Stimulated activated CD4-positive, alpha-beta T cell treated with anti-CD3 and anti-CD28 coated beads, Interleukin-15, amount 100 ng/mL, for 1 hour (primary cell): Measurements from ENCODE around the gene GAL3ST2.
"Not testable (repeated sequence)": the region's sequence is repeated elsewhere in the genome, so short reads cannot be mapped to it uniquely, and the experiment has no call there.

Source experiments
- DNase-seq, 2 donors: peaks; one replicate each; pipeline ENCODE4 v3.0.0-alpha.2; 2020; ENCODE audit warnings: low read depth in 1 of 2, low spot score in 1 of 2

GAL3ST2 gene

DNA sequence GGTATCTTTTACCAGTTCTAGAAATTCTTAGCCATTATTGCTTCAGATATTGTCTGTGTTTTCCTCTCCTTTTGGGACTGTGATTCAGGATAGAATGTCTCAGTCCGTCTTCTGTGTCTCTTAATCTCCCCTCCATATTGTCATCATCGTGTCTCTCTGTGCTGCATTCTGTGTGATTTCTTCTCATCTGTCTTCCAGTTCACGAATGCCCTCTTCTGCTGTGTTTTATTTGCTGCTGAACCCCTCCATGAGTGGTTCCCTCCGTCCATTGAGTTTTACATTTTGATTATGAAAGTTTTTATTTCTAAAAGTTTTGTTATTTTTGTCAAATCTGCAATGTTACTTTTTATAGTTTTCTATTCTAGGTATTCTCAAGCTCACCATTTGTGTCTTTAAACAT is 30.5 kb upstream of the GAL3ST2 start:
- no peak for DNase-seq

DNA sequence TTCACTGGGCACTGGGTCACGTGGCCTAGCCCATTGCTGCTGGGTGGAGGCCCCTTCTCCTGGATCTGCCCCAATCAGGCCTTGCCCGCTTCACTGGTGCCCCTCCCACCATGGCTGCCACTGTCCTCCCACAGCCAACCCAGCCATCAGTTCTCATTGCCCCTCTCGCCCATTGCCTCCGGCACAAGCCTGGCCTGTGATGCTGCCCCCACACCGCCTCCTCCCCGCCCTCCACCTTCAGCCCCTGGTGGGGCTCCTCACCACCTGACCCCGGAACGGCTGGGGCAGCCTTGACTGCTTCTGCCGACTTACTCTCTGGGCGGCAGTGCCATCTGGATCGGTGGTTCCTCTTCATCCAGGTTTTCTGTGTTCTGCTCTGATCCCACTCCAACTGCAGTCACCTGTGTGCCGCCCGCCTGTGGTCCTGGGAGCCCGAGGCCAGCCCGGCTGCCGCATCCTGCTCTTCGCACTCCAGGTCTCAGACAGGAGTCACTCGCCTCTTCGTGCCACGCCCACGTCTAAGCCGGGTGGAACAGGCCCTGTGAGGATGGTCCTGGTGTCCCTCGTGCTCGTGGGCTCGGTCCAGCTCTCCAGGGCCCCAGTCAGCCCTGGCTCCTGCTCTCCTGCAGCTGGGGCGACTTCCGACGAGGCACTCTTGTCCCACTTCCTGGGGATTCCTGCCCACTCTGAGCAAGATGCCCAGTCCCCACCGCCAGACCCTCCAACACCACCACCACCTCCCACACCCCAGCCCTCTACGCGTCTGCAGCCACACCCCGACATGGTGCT is 28.0 kb upstream of the GAL3ST2 start:
- no peak for DNase-seq

DNA sequence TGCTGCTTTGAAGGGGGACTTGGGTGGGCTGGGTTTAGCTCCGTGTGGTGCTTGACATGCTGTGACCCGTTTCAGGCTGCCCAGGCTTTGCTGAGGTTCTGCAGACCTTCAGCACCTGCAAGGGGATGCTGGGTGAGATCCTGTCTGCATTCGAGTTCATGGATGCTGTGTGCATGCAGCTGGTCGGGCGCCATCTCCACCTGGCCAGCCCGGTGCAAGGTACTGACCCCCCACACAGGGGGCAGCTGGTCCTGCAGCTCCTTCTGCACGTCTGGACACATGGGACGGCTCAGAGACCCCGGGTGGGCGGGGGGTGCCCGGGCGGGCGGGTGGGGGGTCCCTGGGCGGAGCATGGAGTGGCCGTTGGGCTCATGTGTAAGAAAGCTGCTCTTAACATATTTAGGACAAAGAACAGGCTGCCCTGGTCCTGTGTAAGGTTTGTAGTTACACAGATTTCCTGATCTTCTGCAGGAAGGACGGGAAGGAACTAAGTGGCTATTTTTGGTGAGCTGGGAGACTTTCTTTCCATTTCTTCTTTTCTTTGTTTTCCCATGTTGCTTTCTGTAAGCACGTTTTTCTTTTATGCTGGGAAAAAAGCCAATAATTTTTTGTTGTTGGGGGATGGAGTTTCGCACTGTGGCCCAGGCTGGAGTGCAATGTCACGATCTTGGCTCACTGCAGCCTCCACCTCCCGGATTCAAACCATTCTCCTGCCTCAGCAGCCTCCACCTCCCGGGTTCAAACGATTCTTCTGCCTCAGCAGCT is 26.4 kb upstream of the GAL3ST2 start:
- DNase-seq, result no peak

DNA sequence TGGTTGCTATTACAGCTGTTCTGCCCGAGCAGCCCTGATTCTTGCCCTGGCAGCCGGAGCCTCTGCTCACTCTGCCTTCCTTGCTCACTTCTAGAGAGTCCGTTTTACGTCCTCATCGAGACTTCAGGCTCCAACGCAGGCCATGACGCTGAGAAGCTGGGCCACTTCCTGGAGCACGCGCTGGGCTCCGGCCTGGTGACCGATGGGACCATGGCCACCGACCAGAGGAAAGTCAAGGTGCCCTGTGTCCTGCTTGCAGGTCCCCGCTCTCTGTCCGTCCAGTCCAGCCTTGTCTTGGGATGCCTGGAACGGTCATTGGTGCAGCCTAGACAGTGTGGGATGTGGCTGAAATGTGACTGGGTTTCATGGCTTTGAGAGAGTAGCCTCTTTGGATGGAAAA is 25.5 kb upstream of the GAL3ST2 start:
- no peak for DNase-seq

DNA sequence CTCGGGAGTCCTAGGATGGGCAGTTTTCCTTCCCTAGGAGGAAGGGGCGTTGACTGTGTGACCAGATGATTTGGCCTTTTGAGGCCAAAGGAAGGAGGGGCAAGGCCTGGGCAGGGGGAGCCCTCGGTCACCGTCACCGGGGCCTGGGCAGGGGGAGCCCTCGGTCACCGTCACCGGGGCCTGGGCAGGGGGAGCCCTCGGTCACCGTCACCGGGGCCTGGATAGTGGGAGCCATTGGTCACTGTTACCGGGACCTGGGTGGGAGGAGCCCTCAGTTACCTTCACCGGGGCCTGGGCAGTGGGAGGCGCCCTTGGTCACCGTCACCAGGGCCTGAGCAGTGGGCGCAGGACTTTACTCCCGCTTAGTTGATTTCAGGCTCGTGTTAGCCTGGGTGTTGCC is 24.8 kb upstream of the GAL3ST2 start:
- DNase-seq, result no peak

DNA sequence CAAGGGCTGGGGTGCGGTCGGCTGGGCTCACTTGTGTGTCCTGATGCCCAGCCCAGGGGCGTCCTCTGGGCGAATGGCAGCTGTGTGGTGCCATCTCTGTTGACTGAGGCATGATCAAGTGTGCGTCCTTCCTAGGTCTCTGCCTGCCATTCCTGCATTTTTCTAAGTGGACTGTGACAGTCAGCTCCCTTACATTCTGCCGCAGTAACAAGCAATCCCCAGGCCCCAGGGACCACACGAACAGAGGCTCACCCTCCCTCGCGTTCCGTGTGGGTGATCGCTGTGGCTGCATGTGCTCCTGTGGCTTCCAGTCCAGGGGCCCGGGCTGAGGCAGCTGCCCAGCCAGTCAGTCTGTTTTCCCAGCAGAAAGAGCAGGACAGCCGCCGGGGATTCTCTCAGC is 24.4 kb upstream of the GAL3ST2 start:
- DNase-seq, result no peak

DNA sequence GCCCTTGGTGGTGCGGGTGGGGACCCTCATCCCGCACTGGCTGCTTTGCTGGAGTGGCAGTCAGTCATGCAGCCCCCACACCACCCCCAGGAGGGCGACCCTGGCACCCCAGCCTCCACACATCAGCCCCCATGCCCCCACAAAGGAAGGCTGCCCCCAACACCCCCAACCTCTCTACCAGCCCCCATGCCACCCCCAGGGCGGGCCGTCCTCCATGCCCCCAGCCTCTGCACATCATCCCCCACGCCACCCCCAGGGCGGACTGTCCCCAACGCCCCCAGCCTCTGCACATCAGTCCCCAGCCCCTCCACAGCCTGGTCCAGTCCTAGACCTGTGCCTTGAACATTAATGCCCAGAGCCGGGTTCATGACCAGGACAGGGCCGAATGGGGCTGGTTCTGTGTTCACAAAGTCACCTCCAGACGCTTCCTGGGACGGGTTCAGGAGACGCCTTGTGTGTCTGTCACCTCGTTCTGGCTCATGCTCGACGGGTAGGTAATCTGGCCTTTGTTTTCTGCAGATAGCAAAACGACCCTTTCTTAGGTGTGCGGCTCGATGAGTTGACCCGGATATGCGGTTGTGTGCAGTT is 23.8 kb upstream of the GAL3ST2 start:
- DNase-seq, result no peak

DNA sequence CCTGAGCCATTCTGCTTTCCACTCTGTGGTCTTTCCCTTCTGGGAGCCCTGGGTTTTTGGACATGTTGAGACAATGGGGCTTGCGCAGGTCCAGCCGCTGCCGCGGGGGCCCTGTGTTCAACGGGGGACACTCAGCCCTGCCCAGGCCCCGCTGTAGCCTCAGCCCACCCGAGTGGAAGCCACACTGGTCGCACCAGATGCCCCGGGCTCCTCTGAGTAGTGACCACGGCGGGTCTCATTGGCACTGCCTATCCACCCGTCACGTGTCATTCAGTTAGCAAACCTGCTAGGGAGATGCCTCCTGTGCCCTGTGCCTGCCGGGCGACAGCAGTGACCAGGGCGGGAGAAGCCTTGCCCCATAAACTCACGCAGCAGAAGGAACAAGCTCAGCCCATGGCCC is 23.1 kb upstream of the GAL3ST2 start:
- no peak for DNase-seq

DNA sequence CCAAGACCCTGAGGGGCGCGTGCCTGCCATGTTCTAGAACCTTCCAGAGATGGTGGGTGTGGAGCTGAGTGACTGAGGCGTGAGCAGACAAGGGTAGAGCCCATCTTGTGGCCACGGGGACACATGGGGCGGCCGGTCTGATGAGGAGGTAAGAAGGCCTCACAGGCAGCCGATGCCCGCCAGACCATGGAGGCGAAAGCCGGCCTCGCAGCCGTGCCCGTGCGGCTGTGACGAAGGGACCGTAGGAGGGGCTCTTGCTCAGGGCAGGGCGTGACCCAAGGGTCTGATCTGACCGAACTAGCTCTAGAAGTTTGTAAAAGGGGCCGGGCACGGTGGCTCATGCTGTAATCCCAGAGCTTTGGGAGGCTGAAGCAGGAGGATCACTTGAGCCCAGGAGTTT is 22.6 kb upstream of the GAL3ST2 start:
- DNase-seq, result no peak

DNA sequence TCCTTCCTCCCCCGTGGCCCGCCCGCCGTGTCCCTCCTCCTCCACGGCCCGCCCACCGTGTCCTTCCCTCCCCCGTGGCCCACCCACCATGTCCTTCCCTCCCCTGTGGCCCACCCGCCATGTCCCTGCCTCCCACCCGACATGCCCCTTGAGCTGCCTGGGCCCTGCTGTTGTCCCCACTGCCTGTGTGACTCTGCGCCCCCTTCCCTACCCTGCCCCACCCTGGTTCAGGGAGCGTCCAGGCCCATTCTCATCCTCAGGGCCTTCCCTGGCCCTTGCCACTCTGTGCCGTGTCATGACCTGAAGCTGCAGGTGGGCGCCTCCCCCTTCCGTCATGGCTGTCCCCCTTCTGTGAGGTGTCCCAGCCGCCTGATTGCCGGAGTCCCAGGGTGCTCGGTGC is 21.5 kb upstream of the GAL3ST2 start:
- no peak for DNase-seq

DNA sequence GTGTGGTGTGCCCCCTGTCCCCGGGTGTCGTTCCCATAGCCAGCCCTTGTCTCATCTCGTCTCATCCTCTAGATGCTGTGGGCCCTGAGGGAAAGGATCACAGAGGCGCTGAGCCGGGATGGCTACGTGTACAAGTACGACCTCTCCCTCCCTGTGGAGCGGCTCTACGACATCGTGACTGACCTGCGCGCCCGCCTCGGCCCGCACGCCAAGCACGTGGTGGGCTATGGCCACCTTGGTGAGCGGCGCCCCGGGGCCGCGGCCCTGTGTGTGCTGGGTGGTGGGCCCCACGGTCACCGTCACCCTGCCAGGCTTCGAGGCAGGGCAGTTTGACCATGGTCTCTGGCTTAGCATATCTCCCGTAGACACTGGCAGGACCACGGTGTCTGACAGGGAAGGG is 20.8 kb upstream of the GAL3ST2 start:
- DNase-seq, result no peak

DNA sequence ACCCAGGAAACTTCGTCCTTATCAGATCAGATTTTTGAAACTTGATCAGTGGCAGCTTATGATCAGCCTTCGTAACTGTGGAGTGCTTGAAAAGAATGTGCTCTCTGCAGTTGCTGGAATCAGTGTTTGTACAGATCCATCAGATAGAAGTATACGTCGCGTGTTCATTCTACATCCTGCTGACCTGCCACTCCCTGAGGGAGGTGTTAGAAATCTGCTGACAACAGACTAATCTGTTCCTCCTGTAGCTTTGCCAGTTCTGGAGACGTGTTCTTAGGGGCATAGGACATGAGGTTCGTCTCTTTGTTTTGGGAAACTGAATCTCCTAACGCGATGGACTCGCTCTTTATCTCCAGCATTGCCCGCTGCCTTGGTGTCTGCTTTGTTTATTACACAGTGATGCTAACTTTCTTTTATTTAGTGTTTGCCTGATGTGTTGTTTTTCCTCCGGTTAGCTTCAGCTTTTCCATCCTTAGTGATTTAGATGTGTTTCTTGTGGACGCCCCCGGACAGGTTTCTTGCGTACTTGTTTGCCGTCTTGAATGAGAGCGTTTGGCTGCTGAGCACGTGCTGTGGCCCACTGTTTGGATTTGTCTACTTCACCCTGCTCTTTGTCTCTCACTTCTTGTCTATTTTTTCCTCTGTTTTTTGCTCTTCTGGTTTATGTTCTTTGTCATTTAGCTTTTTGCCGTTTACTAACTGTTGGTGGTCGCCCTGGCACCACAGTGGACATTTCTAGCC is 17.4 kb upstream of the GAL3ST2 start:
- DNase-seq, result no peak

DNA sequence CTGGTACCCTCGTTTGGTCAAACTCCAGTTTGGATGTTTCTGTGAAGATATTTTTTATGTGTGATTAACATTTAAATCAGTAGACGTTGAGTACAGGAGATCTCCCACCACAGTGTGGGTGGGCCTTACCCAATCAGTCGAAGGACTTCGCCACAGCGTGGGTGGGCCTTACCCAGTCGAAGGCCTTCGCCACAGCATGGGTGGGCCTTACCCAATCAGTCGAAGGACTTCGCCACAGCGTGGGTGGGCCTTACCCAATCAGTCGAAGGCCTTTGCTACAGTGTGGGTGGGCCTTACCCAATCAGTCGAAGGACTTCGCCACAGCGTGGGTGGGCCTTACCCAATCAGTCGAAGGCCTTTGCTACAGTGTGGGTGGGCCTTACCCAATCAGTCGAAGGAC is 16.7 kb upstream of the GAL3ST2 start:
- not testable (repeated sequence) for DNase-seq

DNA sequence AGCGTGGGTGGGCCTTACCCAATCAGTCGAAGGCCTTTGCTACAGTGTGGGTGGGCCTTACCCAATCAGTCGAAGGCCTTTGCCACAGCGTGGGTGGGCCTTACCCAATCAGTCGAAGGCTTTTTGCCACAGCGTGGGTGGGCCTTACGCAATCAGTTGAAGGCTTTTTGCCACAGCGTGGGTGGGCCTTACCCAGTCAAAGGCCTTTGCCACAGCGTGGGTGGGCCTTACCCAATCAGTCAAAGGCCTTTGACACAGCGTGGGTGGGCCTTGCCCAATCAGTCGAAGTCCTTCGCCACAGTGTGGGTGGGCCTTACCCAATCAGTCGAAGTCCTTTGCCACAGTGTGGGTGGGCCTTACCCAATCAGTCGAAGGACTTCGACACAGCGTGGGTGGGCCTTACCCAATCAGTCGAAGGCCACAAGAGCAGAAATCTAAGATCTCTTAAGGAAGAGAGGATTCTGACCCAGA is 16.3 kb upstream of the GAL3ST2 start:
- DNase-seq, result no peak

DNA sequence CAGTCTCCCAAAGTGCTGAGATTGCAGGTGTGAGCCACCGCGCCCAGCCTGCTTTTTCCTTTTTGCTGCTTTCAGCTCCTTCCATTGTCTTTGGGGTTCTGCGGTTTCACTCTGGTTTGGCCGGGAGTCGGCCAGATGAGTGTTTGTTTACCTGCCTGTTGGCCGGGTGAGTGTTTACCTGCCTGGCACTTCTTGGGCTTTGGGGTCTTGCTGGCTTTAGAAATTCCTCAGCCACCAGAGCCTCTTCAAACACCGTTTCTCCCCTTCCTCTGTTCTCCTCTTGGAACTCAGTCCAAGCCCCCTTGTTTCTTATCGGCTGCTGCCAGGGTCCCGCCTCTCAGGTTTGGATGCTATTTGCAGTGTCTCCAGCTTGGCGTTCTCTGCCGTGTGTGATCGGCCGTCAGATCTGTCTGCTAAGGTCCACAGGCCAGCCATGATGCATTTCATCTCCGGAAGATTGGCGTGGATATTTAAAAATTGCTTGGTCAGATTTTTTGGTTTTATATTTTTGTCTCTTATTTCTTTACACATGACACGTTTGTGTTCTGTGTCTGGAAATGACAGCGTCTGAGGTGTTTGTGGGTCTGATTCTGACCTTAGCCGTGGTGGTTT is 14.2 kb upstream of the GAL3ST2 start:
- DNase-seq, result no peak

DNA sequence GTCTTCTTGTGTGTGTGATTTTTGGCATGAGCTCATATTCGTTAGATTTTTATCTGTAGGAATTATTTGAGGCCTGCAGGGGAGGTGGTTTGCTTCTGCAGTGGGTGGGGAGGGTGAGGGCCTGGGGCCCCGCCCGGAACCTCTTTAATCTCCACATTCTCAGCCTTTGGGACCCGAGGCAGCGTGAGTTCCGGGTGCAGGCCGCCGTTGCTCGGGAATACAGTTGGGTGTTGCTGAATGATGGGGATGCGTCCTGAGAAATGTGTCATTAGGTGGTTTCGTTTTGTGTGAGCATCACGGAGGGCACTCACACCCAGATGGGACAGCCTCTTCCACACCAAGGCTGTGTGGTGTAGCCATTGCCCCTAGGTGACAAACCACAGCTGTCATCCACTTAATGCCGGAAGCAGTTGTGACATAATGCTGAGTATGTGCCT is 13.7 kb upstream of the GAL3ST2 start:
- DNase-seq, result peak in 1 of 2 donors; percentile 32

DNA sequence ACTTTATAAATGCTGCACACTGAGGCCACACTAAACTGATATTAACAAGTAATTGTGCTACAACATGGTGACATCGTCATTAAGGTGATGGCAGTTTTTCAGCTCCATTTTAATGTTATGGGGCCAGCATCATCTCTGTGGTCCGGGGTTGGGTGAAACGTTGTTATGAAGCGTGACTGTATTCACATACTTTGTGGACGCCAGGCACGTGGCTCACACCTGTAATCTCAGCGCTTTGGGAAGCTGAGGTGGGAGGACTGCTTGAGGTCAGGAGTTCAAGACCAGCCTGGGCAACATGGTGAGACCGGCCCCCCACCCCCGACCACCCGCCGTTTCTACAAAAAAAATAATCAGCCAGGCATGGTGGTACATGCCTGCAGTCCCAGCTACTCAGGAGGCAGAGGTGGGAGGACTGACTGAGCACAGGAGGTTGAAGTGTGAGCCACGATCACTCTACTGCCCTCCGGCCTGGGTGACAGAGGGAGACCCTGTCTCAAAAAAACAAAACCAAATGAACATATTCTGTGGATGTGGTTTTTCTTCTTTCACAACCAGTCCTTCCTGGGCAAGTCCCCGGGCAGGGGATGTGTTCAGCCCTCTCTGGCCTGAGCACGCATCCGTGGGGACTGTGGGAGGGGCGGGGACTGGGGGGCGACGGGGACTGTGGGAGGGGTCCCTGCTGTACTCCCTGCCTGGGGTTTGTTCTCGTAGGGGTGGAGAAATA is 12.9 kb upstream of the GAL3ST2 start:
- DNase-seq, result no peak

DNA sequence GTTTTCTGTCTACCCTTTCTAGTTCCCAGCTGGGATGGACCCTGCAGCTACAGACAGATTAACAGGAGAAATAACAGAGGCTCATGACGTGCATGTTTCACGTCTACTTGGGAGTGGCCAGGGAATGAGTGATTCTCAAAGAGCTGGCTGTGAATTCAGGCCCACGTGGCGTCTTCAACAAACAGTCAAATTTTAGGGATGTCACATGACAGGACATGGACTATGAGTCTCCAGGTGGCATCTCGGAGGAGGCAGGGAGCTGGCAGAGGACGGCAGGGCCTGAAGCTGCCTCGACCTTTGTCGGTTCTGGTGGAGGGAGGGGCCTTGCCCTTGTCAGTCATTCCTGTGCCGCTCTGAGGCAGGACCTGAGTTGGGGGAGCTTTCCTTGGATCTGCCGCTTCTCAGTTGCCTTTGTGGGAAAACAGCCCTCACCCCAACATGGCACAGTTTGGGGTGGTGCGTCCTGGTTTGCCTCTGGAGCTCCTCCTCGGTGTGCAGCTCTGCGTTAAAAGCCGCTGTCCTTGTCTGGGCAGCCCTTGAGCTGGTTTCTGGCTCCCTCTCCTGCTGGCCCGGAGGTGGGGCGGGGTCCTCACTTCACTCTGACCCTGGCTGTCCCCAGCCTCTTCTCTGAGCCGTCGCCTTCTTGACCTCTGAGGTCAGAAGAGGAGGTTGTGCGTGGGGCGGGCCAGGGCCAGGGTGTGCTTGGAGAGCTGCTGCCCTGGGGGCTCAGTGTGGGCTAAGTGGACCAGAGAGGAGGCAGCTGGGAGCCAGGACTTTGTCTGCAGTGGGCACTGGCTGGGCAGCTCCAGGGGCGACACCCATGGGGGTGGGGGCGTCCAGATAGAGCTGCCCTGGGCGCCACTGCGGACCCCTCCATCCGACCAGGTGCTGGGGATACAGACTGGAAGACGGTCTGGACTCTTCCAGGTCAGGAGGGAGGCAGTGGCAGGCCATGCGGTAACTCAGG is 12.1 kb upstream of the GAL3ST2 start:
- no peak for DNase-seq
